Measurements from ENCODE around the gene DHRS11. TPM values are rescaled to one million over a fixed set of nuclear protein-coding genes. Genes with fewer than 3 reads are reported as not detected.
A peak's percentile ranks its signal among the peaks of the same experiment; 100 is the strongest.
"Not testable (repeated sequence)": the region's sequence is repeated elsewhere in the genome, so short reads cannot be mapped to it uniquely, and the experiment has no call there.

DHRS11 gene
- total RNA-seq, 2 donors from 2014 or later, result 10.1 to 17.3 TPM

- ATAC-seq (ENCODE audit: insufficient number of reproducible peaks, low FRiP score, low read depth) (no peak), DNase-seq (ENCODE audit: low spot score) (no peak)
Measured at GRCh38 chr17:36602030-36602748, 10.5 kb downstream of the DHRS11 start.

GRCh38 chr17:36602924-36603384, 11.3 kb downstream of the DHRS11 start:
- H3K9me3 ChIP-seq, result no peaks in the 10 kb centered on the region
- DNase-seq (ENCODE audit: low spot score) (no peak), ATAC-seq (ENCODE audit: insufficient number of reproducible peaks, low FRiP score, low read depth) (peak; percentile 47)
- no peak overlapping the region for H3K27ac ChIP-seq
- H3K4me3 ChIP-seq, result peak overlapping the region; percentile 79
- peaks cover 16 to 22% of the 10 kb centered on the region in 2 donors for H3K4me1 ChIP-seq (ENCODE audit: control insufficient read depth in 1 of 2, low read depth in 2 of 2)
- no peaks in the 10 kb centered on the region for H3K36me3 ChIP-seq
- TF ChIP-seq, protein P1, sequence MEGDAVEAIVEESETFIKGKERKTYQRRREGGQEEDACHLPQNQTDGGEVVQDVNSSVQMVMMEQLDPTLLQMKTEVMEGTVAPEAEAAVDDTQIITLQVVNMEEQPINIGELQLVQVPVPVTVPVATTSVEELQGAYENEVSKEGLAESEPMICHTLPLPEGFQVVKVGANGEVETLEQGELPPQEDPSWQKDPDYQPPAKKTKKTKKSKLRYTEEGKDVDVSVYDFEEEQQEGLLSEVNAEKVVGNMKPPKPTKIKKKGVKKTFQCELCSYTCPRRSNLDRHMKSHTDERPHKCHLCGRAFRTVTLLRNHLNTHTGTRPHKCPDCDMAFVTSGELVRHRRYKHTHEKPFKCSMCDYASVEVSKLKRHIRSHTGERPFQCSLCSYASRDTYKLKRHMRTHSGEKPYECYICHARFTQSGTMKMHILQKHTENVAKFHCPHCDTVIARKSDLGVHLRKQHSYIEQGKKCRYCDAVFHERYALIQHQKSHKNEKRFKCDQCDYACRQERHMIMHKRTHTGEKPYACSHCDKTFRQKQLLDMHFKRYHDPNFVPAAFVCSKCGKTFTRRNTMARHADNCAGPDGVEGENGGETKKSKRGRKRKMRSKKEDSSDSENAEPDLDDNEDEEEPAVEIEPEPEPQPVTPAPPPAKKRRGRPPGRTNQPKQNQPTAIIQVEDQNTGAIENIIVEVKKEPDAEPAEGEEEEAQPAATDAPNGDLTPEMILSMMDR (IDR thresholded peaks at IDR 0.05), result peak; percentile 74
- no peaks in the 10 kb centered on the region for H3K27me3 ChIP-seq (replicated peaks; ENCODE audit: insufficient read depth)

More at GRCh38 chr17:36602030-36602748, 10.5 kb downstream of the DHRS11 start:
- H3K36me3 ChIP-seq, result no peaks in the 10 kb centered on the region
- H3K9me3 ChIP-seq, result no peaks in the 10 kb centered on the region
- peak overlapping the region; percentile 79 for H3K4me3 ChIP-seq
- H3K27me3 ChIP-seq (replicated peaks; ENCODE audit: insufficient read depth), result no peaks in the 10 kb centered on the region
- peaks cover 16 to 22% of the 10 kb centered on the region in 2 donors for H3K4me1 ChIP-seq (ENCODE audit: control insufficient read depth in 1 of 2, low read depth in 2 of 2)
- TF ChIP-seq, protein P1 (IDR thresholded peaks at IDR 0.05), result no peak
- H3K27ac ChIP-seq, result peak overlapping the region; percentile 75 to 83

DNA sequence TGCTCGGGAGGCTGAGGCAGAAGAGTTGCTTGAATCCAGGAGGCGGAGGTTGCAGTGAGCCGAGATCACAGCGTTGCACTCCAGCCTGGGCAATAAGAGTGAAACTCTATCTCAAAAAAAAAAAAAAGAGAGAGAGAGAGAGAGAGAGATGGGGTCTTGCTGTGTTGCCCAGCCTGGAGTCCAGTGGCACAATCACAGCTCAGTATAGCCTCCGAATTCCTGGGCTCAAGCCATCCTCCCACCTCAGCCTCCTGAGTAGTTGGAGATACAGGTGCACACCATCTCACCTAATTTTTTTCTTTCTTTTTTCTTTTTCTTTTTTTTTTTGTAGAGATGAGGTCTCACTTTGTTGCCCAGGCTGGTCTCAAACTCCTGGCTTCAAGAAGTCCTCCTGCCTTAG, 13.3 kb downstream of the DHRS11 start:
- not testable (repeated sequence) for H3K9me3 ChIP-seq; H3K27me3 ChIP-seq (replicated peaks; ENCODE audit: insufficient read depth); H3K27ac ChIP-seq; H3K4me3 ChIP-seq; ATAC-seq (ENCODE audit: insufficient number of reproducible peaks, low FRiP score, low read depth); DNase-seq (ENCODE audit: low spot score); H3K36me3 ChIP-seq
- peaks cover 16 to 28% of the 10 kb centered on the region in 2 donors for H3K4me1 ChIP-seq (ENCODE audit: control insufficient read depth in 1 of 2, low read depth in 2 of 2)

DNA sequence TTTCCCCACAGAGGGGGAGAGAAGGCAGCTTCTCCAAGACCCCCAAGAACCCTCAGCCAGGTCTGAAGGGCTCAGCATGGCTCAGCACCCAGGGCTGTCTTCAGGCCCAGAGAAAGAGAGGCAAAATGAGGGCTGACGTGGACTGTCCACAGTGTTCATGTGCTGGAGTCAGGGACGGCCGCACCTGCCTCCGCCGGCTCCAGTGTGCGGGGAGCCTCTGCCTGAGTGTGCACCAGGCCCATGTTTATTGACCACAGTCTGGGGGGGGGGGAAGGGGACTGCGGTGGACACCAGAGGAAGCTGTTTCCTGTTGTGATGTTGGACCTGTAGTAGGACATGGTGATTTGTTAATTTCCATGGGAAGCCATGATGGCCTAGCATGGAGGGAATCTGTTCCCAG, 16.6 kb downstream of the DHRS11 start:
- Histone ChIP-seq H3K27ac (no peak overlapping the region), H3K27me3 (replicated peaks; ENCODE audit: insufficient read depth) (no peaks in the 10 kb centered on the region), H3K4me3 (no peak overlapping the region), H3K36me3 (no peaks in the 10 kb centered on the region), H3K4me1 (ENCODE audit: control insufficient read depth in 1 of 2, low read depth in 2 of 2) (peaks cover 4 to 6% of the 10 kb centered on the region in 2 donors), H3K9me3 (no peaks in the 10 kb centered on the region)
- ATAC-seq (ENCODE audit: insufficient number of reproducible peaks, low FRiP score, low read depth) (no peak), DNase-seq (ENCODE audit: low spot score) (no peak)
- TF ChIP-seq, protein P1 (IDR thresholded peaks at IDR 0.05), result no peak

DNA sequence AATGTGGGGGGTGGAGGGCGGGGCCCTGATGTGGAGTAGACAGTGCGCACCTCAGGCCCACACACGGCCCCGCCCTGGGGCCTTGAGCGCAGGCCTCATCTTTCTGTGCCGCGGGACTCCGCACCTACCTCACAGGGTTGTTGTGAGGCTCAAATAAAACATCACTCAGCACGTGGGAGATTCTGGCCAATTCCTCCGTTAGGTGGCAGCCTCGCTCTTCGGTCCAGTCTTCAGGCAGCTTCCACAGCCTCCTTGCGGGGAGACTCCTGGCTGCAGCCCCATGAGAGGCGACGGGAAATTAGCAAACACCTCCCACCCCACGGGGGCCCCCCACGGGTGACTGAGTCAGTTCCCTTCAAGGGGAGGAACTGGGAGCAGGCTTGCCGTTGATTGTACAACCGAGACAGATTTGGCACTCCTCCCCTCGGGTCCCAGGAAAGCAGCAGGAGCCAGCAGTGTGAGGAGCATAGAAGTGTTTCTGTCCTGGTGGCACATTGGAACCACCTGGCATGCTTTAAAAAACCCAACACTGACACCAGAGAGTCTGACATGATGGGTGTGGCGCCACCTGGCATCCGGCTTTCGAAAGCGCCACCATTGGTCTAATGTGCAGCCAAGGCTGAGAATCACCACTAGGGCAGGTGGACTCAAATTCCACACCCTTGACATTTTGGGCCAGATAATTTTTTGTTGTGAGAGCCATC, 17.3 kb downstream of the DHRS11 start:
- no peak for DNase-seq (ENCODE audit: low spot score)
- H3K36me3 ChIP-seq, result no peaks in the 10 kb centered on the region
- no peaks in the 10 kb centered on the region for H3K27me3 ChIP-seq (replicated peaks; ENCODE audit: insufficient read depth)
- TF ChIP-seq, protein P1 (IDR thresholded peaks at IDR 0.05), result no peak
- no peak overlapping the region for H3K27ac ChIP-seq
- H3K4me1 ChIP-seq (ENCODE audit: control insufficient read depth in 1 of 2, low read depth in 2 of 2), result peaks cover 0 to 6% of the 10 kb centered on the region in 2 donors
- no peak overlapping the region for H3K4me3 ChIP-seq
- no peaks in the 10 kb centered on the region for H3K9me3 ChIP-seq
- ATAC-seq (ENCODE audit: insufficient number of reproducible peaks, low FRiP score, low read depth), result no peak

Measured in thoracic aorta (tissue), 2 donors.